GM12872 (cell line): ENCODE results near the gene SWAP70.

Experiments
- TF ChIP-seq, protein P1 (sequence below): IDR thresholded peaks from 3 replicates; pipeline ENCODE4 v1.5.1; 2011; ENCODE audit warnings: low read depth, mild to moderate bottlenecking, low read length, moderate library complexity; ENCODE audit not compliant: insufficient read depth

The SWAP70 gene

DNA sequence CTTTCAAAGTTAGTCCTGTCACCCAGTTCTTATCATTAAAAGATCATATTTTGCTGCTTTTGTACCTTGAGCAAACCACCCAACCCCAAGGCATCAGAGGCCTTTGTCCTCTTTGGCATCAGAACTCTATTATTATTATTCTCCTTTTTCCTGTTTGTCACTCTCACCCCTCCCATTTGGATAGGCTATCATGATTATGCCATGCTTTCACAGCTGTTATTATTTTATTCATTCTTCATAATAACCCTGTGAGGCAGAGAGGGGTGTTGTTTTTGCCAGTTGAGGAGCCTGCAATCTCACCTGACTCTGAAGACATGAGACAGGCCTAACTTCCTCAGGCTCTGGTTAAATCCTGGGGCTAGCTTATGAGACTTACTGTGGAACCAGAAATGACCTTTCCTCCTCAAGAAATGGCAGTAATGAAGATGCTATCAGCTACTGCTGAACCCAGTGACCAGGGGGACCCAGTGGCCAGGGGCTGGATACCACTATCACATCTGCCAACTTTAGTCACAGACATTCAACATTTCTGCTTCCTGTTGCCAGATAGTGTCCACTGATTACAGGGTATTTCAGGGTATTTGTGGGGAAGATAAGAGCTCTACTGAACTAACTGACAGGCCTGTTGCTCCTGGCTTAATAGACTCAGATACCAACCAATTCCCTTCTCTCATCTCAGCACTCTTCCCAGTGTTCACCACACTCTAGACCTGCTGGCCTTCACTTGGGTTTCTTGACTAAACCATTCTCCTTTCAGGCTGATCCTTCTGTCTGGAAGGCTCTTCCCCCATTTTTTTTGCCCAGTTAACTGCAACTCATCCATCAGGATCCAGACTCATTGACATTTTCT lies 11.8 kb upstream of the SWAP70 start:
- TF ChIP-seq, protein P1, sequence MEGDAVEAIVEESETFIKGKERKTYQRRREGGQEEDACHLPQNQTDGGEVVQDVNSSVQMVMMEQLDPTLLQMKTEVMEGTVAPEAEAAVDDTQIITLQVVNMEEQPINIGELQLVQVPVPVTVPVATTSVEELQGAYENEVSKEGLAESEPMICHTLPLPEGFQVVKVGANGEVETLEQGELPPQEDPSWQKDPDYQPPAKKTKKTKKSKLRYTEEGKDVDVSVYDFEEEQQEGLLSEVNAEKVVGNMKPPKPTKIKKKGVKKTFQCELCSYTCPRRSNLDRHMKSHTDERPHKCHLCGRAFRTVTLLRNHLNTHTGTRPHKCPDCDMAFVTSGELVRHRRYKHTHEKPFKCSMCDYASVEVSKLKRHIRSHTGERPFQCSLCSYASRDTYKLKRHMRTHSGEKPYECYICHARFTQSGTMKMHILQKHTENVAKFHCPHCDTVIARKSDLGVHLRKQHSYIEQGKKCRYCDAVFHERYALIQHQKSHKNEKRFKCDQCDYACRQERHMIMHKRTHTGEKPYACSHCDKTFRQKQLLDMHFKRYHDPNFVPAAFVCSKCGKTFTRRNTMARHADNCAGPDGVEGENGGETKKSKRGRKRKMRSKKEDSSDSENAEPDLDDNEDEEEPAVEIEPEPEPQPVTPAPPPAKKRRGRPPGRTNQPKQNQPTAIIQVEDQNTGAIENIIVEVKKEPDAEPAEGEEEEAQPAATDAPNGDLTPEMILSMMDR: no peak

DNA sequence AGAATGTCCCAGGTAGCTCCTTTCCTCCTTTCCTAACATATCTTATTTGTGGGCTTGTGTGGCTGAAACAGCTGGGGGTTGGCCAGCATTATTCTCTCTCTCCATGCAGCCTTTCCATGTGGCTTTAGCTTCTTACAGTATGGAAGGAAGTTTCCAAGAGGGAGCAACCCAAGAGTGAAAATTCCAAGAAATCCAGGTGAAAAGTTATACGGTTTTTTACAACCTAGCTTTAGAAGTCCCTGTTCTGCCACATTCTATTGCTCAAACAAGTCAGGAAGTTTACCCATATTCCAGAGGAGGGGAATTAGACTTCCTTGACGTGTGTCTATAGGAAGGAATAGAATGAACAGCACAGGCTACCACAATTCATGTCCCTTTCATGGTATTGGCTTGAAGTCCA lies 10.0 kb upstream of the SWAP70 start:
- TF ChIP-seq, protein P1: no peak

DNA sequence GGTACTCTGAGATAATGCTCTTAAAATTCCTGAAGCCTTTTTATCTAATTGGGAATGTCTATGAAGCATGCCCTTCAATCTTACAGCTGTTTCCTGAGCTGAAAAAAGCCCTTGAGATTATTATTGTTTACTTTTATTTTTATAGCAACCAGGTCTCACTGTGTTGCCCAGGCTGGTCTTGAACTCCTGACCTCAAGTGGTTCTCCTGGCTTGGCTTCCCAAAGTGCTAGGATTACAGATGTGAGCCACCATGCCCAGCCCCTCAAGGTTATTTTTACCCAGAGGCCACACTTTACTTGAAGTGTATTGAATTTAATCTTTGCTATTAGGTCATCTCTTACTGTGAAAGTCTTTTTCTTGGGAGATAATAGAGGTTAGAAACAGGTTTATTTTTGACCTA lies 7.0 kb upstream of the SWAP70 start:
- TF ChIP-seq, protein P1: no peak

DNA sequence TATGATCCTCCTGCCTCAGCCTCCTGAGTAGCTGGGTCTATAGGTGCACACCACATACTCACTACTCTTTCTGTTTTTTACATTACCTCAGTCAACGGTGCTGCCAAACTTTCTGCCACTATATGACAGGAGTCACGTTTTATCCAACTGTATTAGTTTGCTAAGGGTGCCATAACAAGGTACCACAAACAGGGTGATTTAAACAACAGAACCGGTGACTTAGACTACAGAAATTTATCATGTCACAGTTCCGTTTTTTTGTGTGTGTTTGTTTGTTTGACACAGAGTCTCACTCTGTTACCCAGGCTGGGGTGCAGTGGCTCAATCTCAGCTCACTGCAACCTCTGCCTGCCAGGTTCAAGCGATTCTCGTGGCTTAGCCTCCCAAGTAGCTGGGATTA lies 6.3 kb upstream of the SWAP70 start:
- TF ChIP-seq, protein P1: no peak

DNA sequence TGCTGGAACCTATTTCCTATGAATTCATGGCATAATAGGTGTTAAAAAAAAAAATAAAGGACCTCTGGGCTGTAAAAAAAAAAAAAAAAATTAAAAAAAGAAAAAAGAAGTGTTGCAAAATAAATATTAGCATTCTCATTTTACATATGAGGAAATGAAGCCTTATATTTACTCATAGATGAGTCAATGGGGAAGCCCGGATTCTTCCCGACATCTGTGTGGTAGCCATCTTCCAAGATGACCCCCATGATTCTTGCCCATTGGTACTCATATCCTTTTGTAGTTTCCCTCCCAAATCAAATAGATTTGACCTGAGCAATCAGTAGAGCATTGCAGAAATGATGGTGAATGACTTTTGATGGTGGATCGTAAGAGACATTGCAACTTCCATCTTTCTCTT lies 3.0 kb upstream of the SWAP70 start:
- TF ChIP-seq, protein P1: no peak

DNA sequence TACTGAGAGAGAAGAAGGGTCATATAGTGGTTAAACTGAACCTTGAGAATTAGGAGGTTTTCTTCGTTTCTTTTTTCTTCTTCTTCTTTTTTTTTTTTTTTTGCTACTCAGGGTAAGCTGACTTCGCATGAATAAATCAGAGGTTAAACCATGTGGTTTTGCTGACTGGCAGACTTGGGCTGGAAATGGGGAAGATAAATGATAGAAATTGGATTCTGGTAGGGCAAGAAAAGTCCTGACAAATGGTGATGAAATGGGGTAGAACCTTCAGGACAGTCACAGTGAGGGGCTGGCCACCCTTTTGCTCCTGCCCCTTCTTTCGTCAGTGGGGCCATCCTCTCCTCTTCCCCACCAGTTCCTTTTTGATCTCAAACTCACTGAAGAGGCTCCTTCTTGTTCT lies 1.6 kb upstream of the SWAP70 start:
- TF ChIP-seq, protein P1: no peak

DNA sequence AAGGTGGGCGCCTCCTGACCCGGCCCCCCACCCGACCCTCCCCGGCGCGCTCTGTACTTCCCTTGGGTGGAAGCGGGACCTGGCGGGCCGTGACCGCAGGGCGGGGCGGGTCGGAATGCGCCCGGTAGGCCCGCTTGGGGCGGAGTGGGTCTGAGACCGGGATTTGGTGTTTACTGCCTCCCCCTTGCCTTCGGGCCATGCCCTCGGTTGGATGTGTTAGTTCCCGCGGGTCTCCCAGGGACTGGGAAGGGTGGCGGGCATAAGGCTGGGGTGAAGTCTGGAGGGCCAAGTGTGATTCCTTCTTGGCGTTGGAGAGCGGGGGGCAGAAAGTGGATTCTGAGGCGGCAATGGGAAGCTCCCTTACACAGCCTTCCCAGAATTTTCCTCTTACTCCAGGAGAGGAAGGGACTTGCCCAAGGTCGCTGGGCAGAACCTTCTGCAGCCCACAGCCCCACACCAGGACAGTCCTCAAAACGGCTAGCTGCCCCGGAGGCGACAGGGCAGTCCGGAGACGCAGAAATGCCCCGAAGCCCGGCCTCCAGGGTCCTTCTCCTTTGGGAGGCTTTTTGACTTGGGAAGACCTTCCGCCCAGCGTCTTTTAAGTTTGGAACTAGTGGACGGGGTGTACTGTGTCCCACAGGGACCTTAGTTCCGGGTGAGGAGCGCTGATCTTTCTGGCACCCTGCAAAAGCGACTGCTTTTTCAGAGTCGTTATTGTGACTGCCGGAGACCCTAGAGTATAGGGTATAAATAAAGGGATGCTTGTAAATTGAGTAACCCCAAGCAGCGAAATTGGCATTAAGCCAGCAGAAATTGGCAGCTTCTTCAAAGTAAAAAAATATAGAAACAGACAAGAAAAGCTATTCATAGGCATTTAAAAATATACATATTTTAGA lies 647 bp downstream of the SWAP70 start:
- TF ChIP-seq, protein P1: no peak
